Psoas muscle (tissue), 8 donors: ENCODE data around the gene FBXL22. TPM values are rescaled to one million over a fixed set of nuclear protein-coding genes. Genes with fewer than 3 reads are reported as not detected.

Experiments used
- ATAC-seq, 4 donors: fragments of 200-7000 bp; cut with Tn5 transposase; one replicate each; pipeline ENCODE4 v1.9.1; 2020; ENCODE audit warnings: moderate library complexity in 3 of 4, mild to moderate bottlenecking in 2 of 4
- DNase-seq, 2 donors: peaks; one replicate each; pipeline ENCODE4 v3.0.0-alpha.2; 2020
- H3K27ac ChIP-seq: fragments of 200-600 bp; one replicate; pipeline ENCODE4 v1.8.0; 2022
- H3K27me3 ChIP-seq, 3 donors: fragments of 200-600 bp in 1 of 3; one replicate each; pipeline versions ENCODE4 v1.6.1 to v1.8.0; 2013 to 2022; ENCODE audit warnings: low read length in 2 of 3, mild to moderate bottlenecking in 2 of 3, moderate library complexity in 1 of 3; ENCODE audit not compliant: insufficient read depth in 3 of 3
- H3K36me3 ChIP-seq, 2 donors: fragments of 200-600 bp in 1 of 2; one replicate each; pipeline versions ENCODE4 v1.6.1 to v1.8.0; 2013 to 2022; ENCODE audit warnings: low read depth in 1 of 2, mild to moderate bottlenecking in 1 of 2, moderate library complexity in 1 of 2; ENCODE audit not compliant: insufficient read depth in 1 of 2
- H3K4me1 ChIP-seq: fragments of 200-600 bp; one replicate; pipeline ENCODE4 v1.8.0; 2022
- H3K4me3 ChIP-seq: fragments of 200-600 bp; one replicate; pipeline ENCODE4 v1.8.0; 2022; ENCODE audit warnings: mild to moderate bottlenecking
- H3K9me3 ChIP-seq: fragments of 200-600 bp; one replicate; pipeline ENCODE4 v1.8.0; 2022
- CTCF ChIP-seq: fragments of 200-600 bp; IDR thresholded peaks from one replicate; pipeline ENCODE4 v1.8.0; 2022; ENCODE audit warnings: antibody characterized with exemption
- WGBS, 3 donors: extraction: QIAGEN DNeasy Blood & Tissue Kit; methylation state at CpG; one replicate each; pipeline versions ENCODE4 v1.1.6 to v1.1.7; 2013; 5-methylcytosine and 5-hydroxymethylcytosine counted together
- intact Hi-C, 2 donors: fragments of 100-400 bp; cut with DNase I; formaldehyde crosslinking; loops; one replicate each; pipeline versions ENCODE4 v1.11.0 to v1.14.2; 2022
- long read RNA-seq, 2 donors: library from polyadenylated mRNA; unstranded; transcript quantifications; one replicate each; pipeline ENCODE4 v2.0.0, GENCODE V29; 2021
- polyA plus RNA-seq, 3 donors: library from polyadenylated mRNA; stranded (reverse); fragments of 200-250 nt; gene quantifications; one replicate each; pipeline ENCODE4 v1.2.3, GENCODE V29; 2013
- total RNA-seq, 4 donors: library from RNA; stranded (reverse); fragmentation: NEBNext Ultra II Directional in 2 of 4; extraction: Animal tissue kit (Norgen Biotek cat#: 25700) in 2 of 4; gene quantifications; one replicate each; pipeline versions ENCODE4 v1.2.1 to v1.2.4, GENCODE V29; 2021 to 2023
- donor health status: healthy with polysubstance abuse.
- donor health status: DM: no; HTN: no; CAD: no; lungs with moderate emphysema.
- donor health status: Bipolar disorder and iron deficiency.
- donor health status: healthy.
- donor health status: DM: yes; HTN: yes; CAD: no.
- donor health status: DM: no; HTN: no; CAD: no.
- donor health status: DM: no; HTN: no; CAD: no.
- donor health status: DM: yes; HTN: yes; CAD: no.

FBXL22 gene
- total RNA-seq (1 to 10 TPM in 1 of 4 donors, under 1 TPM in 3; 0.27 to 6.6 (median 0.63) TPM), polyA plus RNA-seq (under 1 TPM; 0.17 to 0.66 (median 0.35) TPM)
- long read RNA-seq, donor 1: 0 reads
- long read RNA-seq, donor 2, partial matches to known transcripts: 0 of 1 reads
- long read RNA-seq, donor 2, other reads (novel, unspliced or antisense): 1 of 1 reads

GRCh38 chr15:63597038-63597790 lies at the start of gene FBXL22:
FBXL22 (plus strand) TSS chr15:63597387; CDS start chr15:63597393, 6 bp downstream.
- ATAC-seq (peak; percentile 21 to 42 (median 40)), DNase-seq (peak in 1 of 2 donors; percentile 75)
- intact Hi-C loops: loop anchor here (5.0 kb wide), 3 partner anchors 90 to 130 kb away; partner anchors contain the start of gene USP3 (in 1 of the 2)
- peaks cover 52% of the 10 kb centered on the region for H3K4me1 ChIP-seq
- H3K36me3 ChIP-seq: peaks cover 0 to 16% of the 10 kb centered on the region in 2 donors
- no peaks in the 10 kb centered on the region for H3K27me3 ChIP-seq
- H3K9me3 ChIP-seq: no peaks in the 10 kb centered on the region
- WGBS, 3 donors: 18 to 26% (median 22%) methylated on average over 23 of the region's 23 CpGs
- H3K4me3 ChIP-seq: peak within 1 kb of the TSS; percentile 90
- TF ChIP-seq CTCF: no peak
- H3K27ac ChIP-seq: peak within 1 kb of the TSS; percentile 90

GRCh38 chr15:63551400-63551799 lies 45.8 kb upstream of the FBXL22 start:
- H3K27ac ChIP-seq: no peak overlapping the region
- H3K27me3 ChIP-seq: no peaks in the 10 kb centered on the region
- no peak for TF ChIP-seq CTCF
- 79 to 93% (median 93%) methylated on average over 1 of the region's 1 CpG for WGBS, 3 donors
- peaks cover 6% of the 10 kb centered on the region for H3K4me1 ChIP-seq
- no peak overlapping the region for H3K4me3 ChIP-seq
- ATAC-seq (peak in 1 of 4 donors; percentile 43), DNase-seq (no peak)
- H3K36me3 ChIP-seq: peaks cover 0 to 19% of the 10 kb centered on the region in 2 donors
- intact Hi-C loops: no loop called here
- no peaks in the 10 kb centered on the region for H3K9me3 ChIP-seq

- ATAC-seq: peak; percentile 53 to 58 (median 56)
- DNase-seq: no peak
Observed at GRCh38 chr15:63553388-63553791, 43.8 kb upstream of the FBXL22 start.

GRCh38 chr15:63554337-63554927 lies 42.8 kb upstream of the FBXL22 start:
- WGBS, 3 donors: 95 to 97% (median 96%) methylated on average over 2 of the region's 2 CpGs
- no peaks in the 10 kb centered on the region for H3K27me3 ChIP-seq
- intact Hi-C loops: no loop called here
- ATAC-seq (no peak), DNase-seq (no peak)
- H3K4me3 ChIP-seq: no peak overlapping the region
- peaks cover 2 to 41% of the 10 kb centered on the region in 2 donors for H3K36me3 ChIP-seq
- no peak overlapping the region for H3K27ac ChIP-seq
- peaks cover 6% of the 10 kb centered on the region for H3K4me1 ChIP-seq
- H3K9me3 ChIP-seq: no peaks in the 10 kb centered on the region
- TF ChIP-seq CTCF: no peak

More at GRCh38 chr15:63553388-63553791, 43.8 kb upstream of the FBXL22 start:
- no peaks in the 10 kb centered on the region for H3K9me3 ChIP-seq
- no peak for TF ChIP-seq CTCF
- peaks cover 6% of the 10 kb centered on the region for H3K4me1 ChIP-seq
- WGBS, 3 donors: 17 to 30% (median 28%) methylated on average over 3 of the region's 3 CpGs
- H3K27me3 ChIP-seq: no peaks in the 10 kb centered on the region
- H3K27ac ChIP-seq: peak overlapping the region; percentile 50
- H3K36me3 ChIP-seq: peaks cover 2 to 38% of the 10 kb centered on the region in 2 donors
- intact Hi-C loops: no loop called here
- H3K4me3 ChIP-seq: no peak overlapping the region
